DMS 273 treated with DMSO at 0.1 percent for 48 hours (cell line): ENCODE measurements around the gene SLC8A1.

ENCODE experiments used
- DNase-seq: peaks from one replicate; lab custom pipeline; 2025; lab: John Stamatoyannopoulos, UW

The SLC8A1 gene

DNA sequence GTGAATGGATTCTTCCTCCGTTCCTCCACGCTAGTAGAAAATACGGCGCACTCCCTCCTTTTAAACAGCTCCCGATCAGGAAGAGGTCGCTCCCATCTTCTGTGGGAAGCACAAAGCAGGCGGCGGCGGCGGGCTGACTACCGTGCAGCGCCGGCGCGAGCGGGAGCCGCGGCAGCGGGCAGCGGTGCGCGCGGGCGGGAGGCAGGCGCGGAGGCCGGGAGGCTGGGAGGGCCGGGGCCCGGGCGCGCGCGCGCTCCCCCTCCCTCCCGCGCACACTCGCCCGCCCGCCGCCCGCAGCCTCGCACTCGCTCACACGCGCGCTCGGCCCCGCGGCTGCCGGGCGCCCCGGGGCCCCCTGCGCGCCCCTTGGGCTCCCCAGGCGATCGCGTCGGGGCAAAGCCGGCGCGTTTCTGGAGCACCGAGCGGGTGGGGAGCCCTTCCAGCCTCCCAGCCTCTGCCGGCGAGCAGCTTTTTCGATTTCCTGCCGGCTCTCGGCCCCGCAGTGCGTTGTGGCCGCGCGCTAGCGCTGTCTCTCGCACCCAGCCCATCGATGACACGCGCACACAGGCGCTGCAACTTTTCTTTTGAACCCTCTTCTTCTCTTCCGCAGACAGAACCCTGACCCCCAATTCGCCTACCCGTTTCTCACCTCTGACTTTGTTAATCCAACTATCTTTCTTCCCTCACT lies at the start of gene SLC8A1:
Gene SLC8A1, minus strand, starts transcription at position 173 of the 688 bp plus-strand sequence.
- DNase-seq: peak; percentile 2

DNA sequence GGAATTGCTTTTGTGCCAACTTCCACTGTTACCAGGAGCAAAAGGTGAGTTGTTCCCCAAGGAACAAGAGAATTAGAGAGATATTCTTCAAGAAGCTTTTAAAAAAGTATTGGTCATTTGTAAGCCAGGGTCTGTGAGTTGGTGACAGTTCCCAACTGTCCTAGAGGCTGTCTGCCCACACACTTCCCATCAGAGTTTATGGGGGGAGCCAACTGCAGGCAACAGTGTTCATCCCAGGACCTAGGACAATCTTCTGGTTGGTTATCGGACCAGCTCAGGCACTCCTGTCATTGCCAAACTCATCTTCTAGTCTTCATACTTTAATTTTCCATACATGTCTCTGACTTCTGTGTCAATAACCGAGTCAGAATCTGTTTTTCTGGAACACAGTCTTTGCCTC lies 47.5 kb upstream of the SLC8A1 start:
- DNase-seq: no peak

GRCh38 chr2:40497251-40497859 lies 45.5 kb upstream of the SLC8A1 start:
- DNase-seq: no peak

- DNase-seq: no peak
Measured at GRCh38 chr2:40489678-40489960, 37.7 kb upstream of the SLC8A1 start.

DNA sequence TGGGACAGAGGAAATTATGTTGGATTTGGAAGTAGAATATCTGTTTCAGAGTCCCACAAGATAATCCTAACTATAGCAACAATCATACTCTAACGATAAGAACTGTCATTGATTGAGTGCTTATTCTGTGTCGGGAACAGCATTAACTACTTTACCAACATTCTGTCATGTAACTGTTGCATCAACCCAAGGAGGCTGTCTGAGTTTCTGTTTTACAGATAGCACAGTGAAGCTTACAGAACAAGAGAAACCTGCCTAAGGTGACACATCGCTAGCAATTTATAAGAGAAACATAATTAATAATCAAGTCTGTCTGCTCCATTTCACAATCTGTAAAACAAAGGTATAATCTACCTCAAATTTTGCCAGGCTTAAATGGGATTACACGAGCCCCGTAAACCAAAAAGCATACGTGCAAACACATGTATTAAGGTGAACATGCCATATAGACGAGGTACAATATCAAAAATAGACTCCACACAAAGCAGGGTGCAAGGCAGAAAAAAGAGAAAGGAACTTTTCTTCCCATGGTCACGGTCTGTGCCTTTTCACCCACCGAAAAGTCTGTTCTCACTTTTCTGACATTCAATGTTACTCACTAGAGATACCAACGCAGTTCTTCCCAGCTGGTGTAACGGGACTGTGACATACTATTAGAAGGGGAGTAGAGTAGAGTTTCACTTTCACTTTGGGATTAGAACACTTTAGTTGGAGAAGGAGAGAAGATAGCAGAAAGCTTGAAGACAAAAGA lies 37.2 kb upstream of the SLC8A1 start:
- no peak for DNase-seq

GRCh38 chr2:40488101-40488601 lies 36.3 kb upstream of the SLC8A1 start:
- DNase-seq: no peak

- DNase-seq: no peak
Measured at GRCh38 chr2:40487602-40488001, 35.7 kb upstream of the SLC8A1 start.

DNA sequence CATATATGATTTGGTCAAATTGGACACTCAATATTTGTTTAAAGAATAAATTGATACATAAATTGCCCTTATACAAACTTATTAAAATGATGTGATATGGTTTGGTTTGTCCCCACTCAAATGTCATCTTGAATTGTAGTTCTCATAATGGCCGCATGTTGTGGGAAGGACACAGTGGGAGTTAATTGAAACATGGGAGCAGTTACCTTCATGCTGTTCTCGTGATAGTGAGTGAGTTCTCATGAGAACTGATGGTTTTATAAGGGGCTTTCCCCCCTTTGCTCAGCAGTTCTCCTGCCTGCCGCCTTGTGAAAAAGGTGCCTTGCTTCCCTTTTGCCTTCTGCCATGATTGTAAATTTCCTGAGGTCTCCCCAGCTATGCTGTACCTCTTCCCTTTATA lies 34.0 kb upstream of the SLC8A1 start:
- DNase-seq: no peak

GRCh38 chr2:40485318-40485717 lies 33.4 kb upstream of the SLC8A1 start:
- no peak for DNase-seq

GRCh38 chr2:40483549-40484243 lies 31.8 kb upstream of the SLC8A1 start:
- no peak for DNase-seq

- DNase-seq: no peak
Measured at GRCh38 chr2:40480596-40480995, 28.7 kb upstream of the SLC8A1 start.

- no peak for DNase-seq
Measured at GRCh38 chr2:40480073-40480472, 28.2 kb upstream of the SLC8A1 start.

GRCh38 chr2:40477361-40477760 lies 25.5 kb upstream of the SLC8A1 start:
- DNase-seq: no peak

GRCh38 chr2:40476436-40476835 lies 24.5 kb upstream of the SLC8A1 start:
- DNase-seq: no peak

GRCh38 chr2:40474306-40474705 lies 22.4 kb upstream of the SLC8A1 start:
- no peak for DNase-seq

DNA sequence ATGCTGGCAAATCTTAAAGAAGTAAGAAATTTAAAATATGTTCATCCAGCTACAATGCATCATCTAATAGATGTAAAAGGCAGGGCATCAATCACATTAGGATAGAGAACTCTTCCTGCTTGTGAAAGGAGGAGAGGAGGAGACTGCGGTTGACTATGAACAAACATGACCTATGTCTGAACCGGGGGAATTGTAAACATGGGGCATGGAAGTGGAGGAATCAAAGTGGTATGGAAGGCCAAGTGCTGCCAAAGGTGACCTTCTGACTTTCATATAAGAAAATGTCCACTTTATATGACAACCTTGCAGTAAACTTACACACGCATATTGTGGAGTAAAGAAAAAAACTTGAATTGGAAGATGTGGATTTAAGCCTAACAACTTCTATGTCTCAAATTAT lies 20.0 kb upstream of the SLC8A1 start:
- no peak for DNase-seq

- no peak for DNase-seq
Measured at GRCh38 chr2:40470822-40471813, 19.2 kb upstream of the SLC8A1 start.

GRCh38 chr2:40466935-40467572 lies 15.2 kb upstream of the SLC8A1 start:
- DNase-seq: no peak

GRCh38 chr2:40466332-40466906 lies 14.5 kb upstream of the SLC8A1 start:
- DNase-seq: no peak

GRCh38 chr2:40463112-40463511 lies 11.2 kb upstream of the SLC8A1 start:
- DNase-seq: no peak
